Coronary artery (tissue), 2 donors: Measurements from ENCODE around the gene HUS1B.

Experiments
- DNase-seq: peaks from one replicate; pipeline ENCODE4 v3.0.0-alpha.2; 2017; ENCODE audit warnings: low spot score
- H3K27ac ChIP-seq, 2 donors: fragments of 200-600 bp; sonication (generic); one replicate each; pipeline ENCODE4 v1.5.1; 2016 to 2019
- H3K4me3 ChIP-seq: fragments of 200-600 bp; sonication (generic); 2 replicates; pipeline ENCODE4 v1.5.1; 2016; ENCODE audit warnings: mild to moderate bottlenecking, moderate library complexity
- CTCF ChIP-seq: fragments of 200-600 bp; sonication (generic); IDR thresholded peaks from one replicate; pipeline ENCODE4 v1.5.1; 2019; ENCODE audit warnings: antibody characterized with exemption

The HUS1B gene

GRCh38 chr6:656460-657252 lies at the start of gene HUS1B:
Gene HUS1B, minus strand, starts transcription at chr6:657100. Its CDS starts 156 bp downstream, at chr6:656944.
- DNase-seq: no peak
- no peak within 1 kb of the TSS for H3K27ac ChIP-seq
- no peak for TF ChIP-seq CTCF
- no peak within 1 kb of the TSS for H3K4me3 ChIP-seq

GRCh38 chr6:706146-706545 lies 49.2 kb upstream of the HUS1B start:
- TF ChIP-seq CTCF: no peak
- Histone ChIP-seq H3K4me3 (no peak overlapping the region), H3K27ac (no peak overlapping the region)
- no peak for DNase-seq

GRCh38 chr6:705047-705446 lies 48.1 kb upstream of the HUS1B start:
- H3K27ac ChIP-seq: no peak overlapping the region
- no peak for TF ChIP-seq CTCF
- DNase-seq: no peak
- no peak overlapping the region for H3K4me3 ChIP-seq

- no peak for DNase-seq
- Histone ChIP-seq H3K27ac (no peak overlapping the region), H3K4me3 (no peak overlapping the region)
- TF ChIP-seq CTCF: no peak
These were observed 47.1 kb upstream of the HUS1B start for GRCh38 chr6:704046-704445.

GRCh38 chr6:703552-703951 lies 46.7 kb upstream of the HUS1B start:
- DNase-seq: no peak
- no peak overlapping the region for H3K27ac ChIP-seq
- H3K4me3 ChIP-seq: no peak overlapping the region
- TF ChIP-seq CTCF: no peak

- H3K4me3 ChIP-seq: no peak overlapping the region
- H3K27ac ChIP-seq: no peak overlapping the region
- no peak for TF ChIP-seq CTCF
- DNase-seq: no peak
These were observed 45.0 kb upstream of the HUS1B start for GRCh38 chr6:701700-702479.

- DNase-seq: no peak
- Histone ChIP-seq H3K4me3 (no peak overlapping the region), H3K27ac (no peak overlapping the region)
- TF ChIP-seq CTCF: no peak
These were observed 44.3 kb upstream of the HUS1B start for GRCh38 chr6:701215-701614.
